Measurements from ENCODE around the gene OR5AC2.

OR5AC2 gene

GRCh38 chr3:98110550-98110908 lies 23.6 kb downstream of the OR5AC2 start:
- no peak for DNase-seq (ENCODE audit: low read depth, low spot score)
- Histone ChIP-seq H3K36me3 (ENCODE audit: insufficient read depth, low read length) (no peaks in the 10 kb centered on the region), H3K9me3 (ENCODE audit: low read depth, low read length) (no peaks in the 10 kb centered on the region), H3K9ac (ENCODE audit: insufficient read length) (no peak overlapping the region), H3K27ac (no peak overlapping the region), H3K4me3 (no peak overlapping the region)
- TF ChIP-seq EZH2 (IDR thresholded peaks at IDR 0.05) (no peak), FOXP2 (optimal IDR thresholded peaks at IDR 0.05; ENCODE audit: control extremely low read depth, extremely low read length, insufficient read depth) (no peak), POLR2AphosphoS5 (IDR thresholded peaks at IDR 0.05; ENCODE audit: borderline replicate concordance, low read depth, low read length) (no peak)

GRCh38 chr3:98114264-98114663 lies 27.3 kb downstream of the OR5AC2 start:
- Histone ChIP-seq H3K4me3 (no peak overlapping the region), H3K27ac (no peak overlapping the region), H3K9me3 (ENCODE audit: low read depth, low read length) (no peaks in the 10 kb centered on the region), H3K9ac (ENCODE audit: insufficient read length) (no peak overlapping the region), H3K36me3 (ENCODE audit: insufficient read depth, low read length) (no peaks in the 10 kb centered on the region)
- TF ChIP-seq POLR2AphosphoS5 (IDR thresholded peaks at IDR 0.05; ENCODE audit: borderline replicate concordance, low read depth, low read length) = no peak
- TF ChIP-seq FOXP2 (optimal IDR thresholded peaks at IDR 0.05; ENCODE audit: control extremely low read depth, extremely low read length, insufficient read depth) = no peak
- TF ChIP-seq EZH2 (IDR thresholded peaks at IDR 0.05) = no peak
- DNase-seq (ENCODE audit: low read depth, low spot score) = no peak

GRCh38 chr3:98115717-98116116 lies 28.7 kb downstream of the OR5AC2 start:
- no peaks in the 10 kb centered on the region for H3K9me3 ChIP-seq (ENCODE audit: low read depth, low read length)
- H3K9ac ChIP-seq (ENCODE audit: insufficient read length) = no peak overlapping the region
- H3K27ac ChIP-seq = no peak overlapping the region
- no peak for DNase-seq (ENCODE audit: low read depth, low spot score)
- no peak overlapping the region for H3K4me3 ChIP-seq
- TF ChIP-seq FOXP2 (optimal IDR thresholded peaks at IDR 0.05; ENCODE audit: control extremely low read depth, extremely low read length, insufficient read depth) (no peak), POLR2AphosphoS5 (IDR thresholded peaks at IDR 0.05; ENCODE audit: borderline replicate concordance, low read depth, low read length) (no peak), EZH2 (IDR thresholded peaks at IDR 0.05) (no peak)
- no peaks in the 10 kb centered on the region for H3K36me3 ChIP-seq (ENCODE audit: insufficient read depth, low read length)

GRCh38 chr3:98130421-98130820 lies 43.4 kb downstream of the OR5AC2 start, which contains the start of gene OR5H1:
TSS of gene OR5H1 (plus strand) at chr3:98130721. CDS start at chr3:98132698, 1,977 bp downstream.
- Histone ChIP-seq H3K4me3 (no peak within 1 kb of the TSS), H3K9ac (ENCODE audit: insufficient read length) (no peak within 1 kb of the TSS), H3K36me3 (ENCODE audit: insufficient read depth, low read length) (no peaks in the 10 kb centered on the region), H3K27ac (no peak within 1 kb of the TSS), H3K9me3 (ENCODE audit: low read depth, low read length) (no peaks in the 10 kb centered on the region)
- TF ChIP-seq FOXP2 (optimal IDR thresholded peaks at IDR 0.05; ENCODE audit: control extremely low read depth, extremely low read length, insufficient read depth) (no peak), POLR2AphosphoS5 (IDR thresholded peaks at IDR 0.05; ENCODE audit: borderline replicate concordance, low read depth, low read length) (no peak), EZH2 (IDR thresholded peaks at IDR 0.05) (no peak)
- DNase-seq (ENCODE audit: low read depth, low spot score) = no peak

- DNase-seq (ENCODE audit: low read depth, low spot score) = no peak
- Histone ChIP-seq H3K36me3 (ENCODE audit: insufficient read depth, low read length) (no peaks in the 10 kb centered on the region), H3K4me3 (no peak overlapping the region), H3K9ac (ENCODE audit: insufficient read length) (no peak overlapping the region), H3K9me3 (ENCODE audit: low read depth, low read length) (no peaks in the 10 kb centered on the region), H3K27ac (no peak overlapping the region)
- TF ChIP-seq EZH2 (IDR thresholded peaks at IDR 0.05) (no peak), POLR2AphosphoS5 (IDR thresholded peaks at IDR 0.05; ENCODE audit: borderline replicate concordance, low read depth, low read length) (no peak), FOXP2 (optimal IDR thresholded peaks at IDR 0.05; ENCODE audit: control extremely low read depth, extremely low read length, insufficient read depth) (no peak)
These were observed 49.7 kb downstream of the OR5AC2 start for GRCh38 chr3:98136631-98137030.
